GM08714 (cell line): ENCODE results near the gene FOXB1.

ENCODE experiments used
- H3K4me3 ChIP-seq: fragments of 200-500 bp; sonication (Bioruptor generic); 2 replicates; pipeline ENCODE4 v1.5.1; 2014; ENCODE audit warnings: mild to moderate bottlenecking, low read length, inconsistent platforms
- ZNF274 ChIP-seq: IDR thresholded peaks from 2 replicates; pipeline ENCODE4 v1.6.1; 2012; ENCODE audit warnings: mild to moderate bottlenecking, low read depth, low read length

FOXB1 gene

GRCh38 chr15:60002528-60003218, 1.4 kb upstream of the FOXB1 start:
- no peak for TF ChIP-seq ZNF274
- H3K4me3 ChIP-seq = no peak overlapping the region

GRCh38 chr15:60003243-60004008, 685 bp upstream of the FOXB1 start:
- no peak overlapping the region for H3K4me3 ChIP-seq
- no peak for TF ChIP-seq ZNF274

- H3K4me3 ChIP-seq = peak overlapping the region; percentile 65; the same call in 1 of the 2 replicates
Observed at GRCh38 chr15:60004846-60005351, 788 bp downstream of the FOXB1 start.

GRCh38 chr15:60005352-60006202, 1.5 kb downstream of the FOXB1 start:
- H3K4me3 ChIP-seq = peak overlapping the region; percentile 65

More at GRCh38 chr15:60004846-60005351, 788 bp downstream of the FOXB1 start:
- no peak for TF ChIP-seq ZNF274

GRCh38 chr15:60006203-60006862, 2.2 kb downstream of the FOXB1 start:
- TF ChIP-seq ZNF274 = no peak
- H3K4me3 ChIP-seq = peak overlapping the region; percentile 65

More at GRCh38 chr15:60005352-60006202, 1.5 kb downstream of the FOXB1 start:
- TF ChIP-seq ZNF274 = no peak

- TF ChIP-seq ZNF274 = no peak
- no peak overlapping the region; the same call in 1 of the 2 replicates for H3K4me3 ChIP-seq
Observed at GRCh38 chr15:60006873-60007272, 2.8 kb downstream of the FOXB1 start.

GRCh38 chr15:60009124-60009960, 5.2 kb downstream of the FOXB1 start:
- TF ChIP-seq ZNF274 = no peak
- no peak overlapping the region for H3K4me3 ChIP-seq

- H3K4me3 ChIP-seq = no peak overlapping the region
- TF ChIP-seq ZNF274 = no peak
Observed at GRCh38 chr15:60009980-60010732, 6.0 kb downstream of the FOXB1 start.

- TF ChIP-seq ZNF274 = no peak
- H3K4me3 ChIP-seq = no peak overlapping the region
Observed at GRCh38 chr15:60010858-60011257, 6.7 kb downstream of the FOXB1 start.

GRCh38 chr15:60012695-60013094, 8.6 kb downstream of the FOXB1 start:
- TF ChIP-seq ZNF274 = no peak
- H3K4me3 ChIP-seq = no peak overlapping the region

GRCh38 chr15:60017538-60018520, 13.7 kb downstream of the FOXB1 start:
- H3K4me3 ChIP-seq = no peak overlapping the region
- no peak for TF ChIP-seq ZNF274
